Keratinocyte (primary cell): ENCODE measurements around the gene CARM1. TPM values are rescaled to one million over a fixed set of nuclear protein-coding genes. Genes with fewer than 3 reads are reported as not detected.

Experiments used
- DNase-seq: peaks from one replicate; pipeline ENCODE4 v3.0.0-alpha.2; 2011; ENCODE audit warnings: low read depth, missing footprints, low spot score
- FAIRE-seq: peaks from 2 replicates; lab custom pipeline; 2011; peaks lifted over from hg19 to GRCh38; lab: Jason Lieb, UNC
- H2AFZ ChIP-seq: 2 replicates; pipeline ENCODE4 v1.6.0; 2012; ENCODE audit warnings: low read length, control low read depth, inconsistent platforms; ENCODE audit not compliant: control insufficient read depth
- H3K27ac ChIP-seq: 2 replicates; pipeline ENCODE4 v1.5.1; 2011; ENCODE audit warnings: low read length; ENCODE audit not compliant: control insufficient read depth, insufficient read depth
- H3K27me3 ChIP-seq: 3 replicates; pipeline ENCODE4 v1.6.0; 2011; ENCODE audit warnings: low read length; ENCODE audit not compliant: control insufficient read depth, insufficient read depth; ENCODE audit errors: extremely low read depth
- H3K36me3 ChIP-seq, 2 experiments: 2 replicates in 1 of 2; 3 replicates in 1 of 2; pipeline ENCODE4 v1.5.1; 2011; ENCODE audit warnings: low read length in 2 of 2, mild to moderate bottlenecking in 1 of 2; ENCODE audit not compliant: control insufficient read depth in 2 of 2, insufficient read depth in 2 of 2; ENCODE audit errors: extremely low read depth in 1 of 2
- H3K4me1 ChIP-seq: 3 replicates; pipeline ENCODE4 v1.5.1; 2011; ENCODE audit warnings: low read length; ENCODE audit not compliant: control insufficient read depth, insufficient read depth; ENCODE audit errors: extremely low read depth
- H3K4me2 ChIP-seq: 3 replicates; pipeline ENCODE4 v1.6.0; 2011; ENCODE audit warnings: low read depth, low read length; ENCODE audit not compliant: control insufficient read depth, insufficient read depth; ENCODE audit errors: extremely low read depth
- H3K4me3 ChIP-seq, 3 experiments: fragments of 200-600 bp in 1 of 3; sonication (generic) in 1 of 3; 2 replicates in 2 of 3; 3 replicates in 1 of 3; pipeline ENCODE4 v1.5.1; 2011 to 2016; ENCODE audit warnings: low read length in 3 of 3, mild to moderate bottlenecking in 3 of 3, control low read depth in 2 of 3, inconsistent platforms in 1 of 3, low read depth in 1 of 3, mixed read lengths in 1 of 3, mixed run types in 1 of 3, moderate library complexity in 1 of 3; ENCODE audit not compliant: control insufficient read depth in 2 of 3, insufficient read depth in 2 of 3; ENCODE audit errors: extremely low read depth in 1 of 3
- H3K79me2 ChIP-seq: 2 replicates; pipeline ENCODE4 v1.6.0; 2012; ENCODE audit warnings: low read length; ENCODE audit not compliant: control insufficient read depth, insufficient read depth
- H3K9ac ChIP-seq: 3 replicates; pipeline ENCODE4 v1.6.0; 2011; ENCODE audit warnings: low read length; ENCODE audit not compliant: control insufficient read depth, insufficient read depth; ENCODE audit errors: extremely low read depth
- H3K9me1 ChIP-seq: 3 replicates; pipeline ENCODE4 v1.6.0; 2011; ENCODE audit warnings: low read length; ENCODE audit not compliant: control insufficient read depth, insufficient read depth; ENCODE audit errors: extremely low read depth
- H3K9me3 ChIP-seq: 2 replicates; pipeline ENCODE4 v1.5.1; 2012; ENCODE audit warnings: low read depth, low read length; ENCODE audit not compliant: control insufficient read depth
- H4K20me1 ChIP-seq: 3 replicates; pipeline ENCODE4 v1.6.0; 2011; ENCODE audit warnings: low read length; ENCODE audit not compliant: control insufficient read depth, insufficient read depth; ENCODE audit errors: extremely low read depth
- EZH2 ChIP-seq: IDR thresholded peaks from one replicate; pipeline ENCODE4 v1.6.1; 2012; ENCODE audit warnings: inconsistent platforms, mild to moderate bottlenecking, low read length, moderate library complexity
- dilution Hi-C: fragments of 300-500 bp; cut with MboI; formaldehyde crosslinking; loops from one replicate; pipeline ENCODE4 v1.7.0; 2020; ENCODE audit warnings: low sequenced_read_pairs; ENCODE audit not compliant: extremely low pct_ligation_motif_present
- polyA plus RNA-seq, 5 experiments: library from polyadenylated mRNA; depleted of rRNA in 3 of 5; stranded (reverse) in 3 of 5; stranded (forward) in 1 of 5; unstranded in 1 of 5; fragments of >200 nt; gene quantifications; 1 replicate in 1 of 5; 2 replicates in 3 of 5; 3 replicates in 1 of 5; pipeline versions ENCODE4 v1.2.1 to v1.2.3, GENCODE V29; 2011 to 2012; ENCODE audit warnings: missing spikeins in 2 of 5, low read depth in 1 of 5, low replicate concordance in 1 of 5
- TF ChIP-seq, protein P1 (sequence below), 3 experiments: IDR thresholded peaks in 1 of 3; conservative IDR thresholded peaks in 1 of 3; optimal IDR thresholded peaks in 1 of 3; 2 replicates in 2 of 3; 3 replicates in 1 of 3; pipeline versions ENCODE3 to v1.5.1; 2011; ENCODE audit warnings: low read length in 3 of 3, mild to moderate bottlenecking in 3 of 3, moderate library complexity in 2 of 3, control low read depth in 1 of 3, inconsistent platforms in 1 of 3; ENCODE audit not compliant: insufficient read depth in 2 of 3; ENCODE audit errors: extremely low read depth in 1 of 3

Gene CARM1
- polyA plus RNA-seq, 1 donor (not counting 4 experiments of a cell fraction or from before 2014, with no cell fraction given) = 22.8 TPM

- no peak for FAIRE-seq
- peaks cover 20 to 30% of the 10 kb centered on the region in 2 experiments for H3K36me3 ChIP-seq
- no peak for DNase-seq
These were observed 50.7 kb downstream of the CARM1 start for GRCh38 chr19:10921910-10922637.

GRCh38 chr19:10922638-10923014 lies 51.3 kb downstream of the CARM1 start:
- Histone ChIP-seq H3K4me3 (no peak overlapping the region), H2AFZ (no peak overlapping the region), H4K20me1 (no peaks in the 10 kb centered on the region), H3K9ac (no peak overlapping the region), H3K4me2 (no peak overlapping the region), H3K9me3 (no peaks in the 10 kb centered on the region), H3K36me3 (peaks cover 24 to 30% of the 10 kb centered on the region in 2 experiments), H3K27ac (no peak overlapping the region), H3K4me1 (peaks cover 5% of the 10 kb centered on the region), H3K9me1 (no peaks in the 10 kb centered on the region), H3K27me3 (no peaks in the 10 kb centered on the region), H3K79me2 (peaks cover 6% of the 10 kb centered on the region)
- TF ChIP-seq EZH2 = no peak
- TF ChIP-seq, protein P1, sequence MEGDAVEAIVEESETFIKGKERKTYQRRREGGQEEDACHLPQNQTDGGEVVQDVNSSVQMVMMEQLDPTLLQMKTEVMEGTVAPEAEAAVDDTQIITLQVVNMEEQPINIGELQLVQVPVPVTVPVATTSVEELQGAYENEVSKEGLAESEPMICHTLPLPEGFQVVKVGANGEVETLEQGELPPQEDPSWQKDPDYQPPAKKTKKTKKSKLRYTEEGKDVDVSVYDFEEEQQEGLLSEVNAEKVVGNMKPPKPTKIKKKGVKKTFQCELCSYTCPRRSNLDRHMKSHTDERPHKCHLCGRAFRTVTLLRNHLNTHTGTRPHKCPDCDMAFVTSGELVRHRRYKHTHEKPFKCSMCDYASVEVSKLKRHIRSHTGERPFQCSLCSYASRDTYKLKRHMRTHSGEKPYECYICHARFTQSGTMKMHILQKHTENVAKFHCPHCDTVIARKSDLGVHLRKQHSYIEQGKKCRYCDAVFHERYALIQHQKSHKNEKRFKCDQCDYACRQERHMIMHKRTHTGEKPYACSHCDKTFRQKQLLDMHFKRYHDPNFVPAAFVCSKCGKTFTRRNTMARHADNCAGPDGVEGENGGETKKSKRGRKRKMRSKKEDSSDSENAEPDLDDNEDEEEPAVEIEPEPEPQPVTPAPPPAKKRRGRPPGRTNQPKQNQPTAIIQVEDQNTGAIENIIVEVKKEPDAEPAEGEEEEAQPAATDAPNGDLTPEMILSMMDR (optimal IDR thresholded peaks at IDR 0.05 in 1 of 3, IDR thresholded peaks at IDR 0.05 in 1 of 3, conservative IDR thresholded peaks at IDR 0.05 in 1 of 3; ENCODE audit: extremely low read depth in 1 of 3, insufficient read depth in 2 of 3, low read length in 3 of 3) = no peak
- dilution Hi-C loops = no loop called here
- DNase-seq (no peak), FAIRE-seq (no peak)

More at GRCh38 chr19:10921910-10922637, 50.7 kb downstream of the CARM1 start:
- Histone ChIP-seq H3K9me1 (no peaks in the 10 kb centered on the region), H3K9ac (no peak overlapping the region), H3K27ac (no peak overlapping the region), H3K27me3 (no peaks in the 10 kb centered on the region), H3K4me2 (no peak overlapping the region), H3K4me1 (no peaks in the 10 kb centered on the region), H4K20me1 (no peaks in the 10 kb centered on the region), H3K4me3 (no peak overlapping the region), H3K9me3 (no peaks in the 10 kb centered on the region), H2AFZ (no peak overlapping the region), H3K79me2 (peaks cover under 1% of the 10 kb centered on the region)
- dilution Hi-C loops = no loop called here
- TF ChIP-seq, protein P1 (optimal IDR thresholded peaks at IDR 0.05 in 1 of 3, IDR thresholded peaks at IDR 0.05 in 1 of 3, conservative IDR thresholded peaks at IDR 0.05 in 1 of 3; ENCODE audit: extremely low read depth in 1 of 3, insufficient read depth in 2 of 3, low read length in 3 of 3) = no peak
- no peak for TF ChIP-seq EZH2
